HepG2 (cell line): ENCODE measurements around the gene ATXN7L2. TPM values are rescaled to one million over a fixed set of nuclear protein-coding genes. Genes with fewer than 3 reads are reported as not detected.

Source experiments
- CEBPZ ChIP-seq: IDR thresholded peaks from 2 replicates; pipeline ENCODE4 v1.6.1; 2012; ENCODE audit warnings: low read length, improper control_type of control experiment
- DMAP1 ChIP-seq: IDR thresholded peaks from 2 replicates; pipeline ENCODE4 v1.6.1; 2016
- HNRNPK ChIP-seq: fragments of 200-400 bp; formaldehyde crosslinking; IDR thresholded peaks from 2 replicates; pipeline ENCODE4 v1.6.1; 2018; ENCODE audit warnings: low read length, low read depth, moderate library complexity, mild to moderate bottlenecking; ENCODE audit not compliant: poor library complexity, severe bottlenecking
- MEIS1 ChIP-seq: sonication (generic); formaldehyde crosslinking; IDR thresholded peaks from 2 replicates; pipeline ENCODE4 v1.9.0; 2021; ENCODE audit warnings: mild to moderate bottlenecking, missing genetic modification reagents, moderate library complexity, borderline replicate concordance
- NPAS2 ChIP-seq: sonication (generic); formaldehyde crosslinking; IDR thresholded peaks from 2 replicates; pipeline ENCODE4 v1.8.0; 2022; ENCODE audit warnings: mild to moderate bottlenecking, missing genetic modification reagents, borderline replicate concordance
- PATZ1 ChIP-seq: sonication (generic); formaldehyde crosslinking; IDR thresholded peaks from 2 replicates; pipeline ENCODE4 v1.4.0; 2020; ENCODE audit warnings: missing genetic modification reagents
- U2AF2 ChIP-seq: fragments of 200-400 bp; formaldehyde crosslinking; IDR thresholded peaks from 2 replicates; pipeline ENCODE4 v1.6.1; 2017; ENCODE audit warnings: low read depth, mild to moderate bottlenecking, low read length
- XRCC5 ChIP-seq: fragments of 200-400 bp; formaldehyde crosslinking; optimal IDR thresholded peaks from 2 replicates; pipeline ENCODE3; 2017; ENCODE audit warnings: mild to moderate bottlenecking, low read length
- ZBTB2 ChIP-seq: sonication (generic); formaldehyde crosslinking; IDR thresholded peaks from 2 replicates; pipeline ENCODE4 v1.8.0; 2022; ENCODE audit warnings: low read depth, missing genetic modification reagents
- ZFX ChIP-seq: sonication (generic); formaldehyde crosslinking; IDR thresholded peaks from 2 replicates; pipeline ENCODE4 v1.4.0; 2020; ENCODE audit warnings: mild to moderate bottlenecking, low read depth, missing genetic modification reagents, moderate library complexity
- ZNF543 ChIP-seq: sonication (generic); formaldehyde crosslinking; IDR thresholded peaks from 2 replicates; pipeline ENCODE4 v1.4.0; 2020; ENCODE audit warnings: mild to moderate bottlenecking, missing genetic modification reagents
- ZNF574 ChIP-seq: sonication (generic); formaldehyde crosslinking; IDR thresholded peaks from 2 replicates; pipeline ENCODE4 v1.4.0; 2020; ENCODE audit warnings: missing genetic modification reagents
- ZNF607 ChIP-seq: sonication (generic); formaldehyde crosslinking; IDR thresholded peaks from 2 replicates; pipeline ENCODE4 v1.5.1; 2020; ENCODE audit warnings: missing genetic modification reagents, mild to moderate bottlenecking, borderline replicate concordance
- ZSCAN5A ChIP-seq: sonication (generic); formaldehyde crosslinking; IDR thresholded peaks from 2 replicates; pipeline ENCODE4 v1.8.0; 2022; ENCODE audit warnings: mild to moderate bottlenecking, missing genetic modification reagents, borderline replicate concordance
- polyA plus RNA-seq, 8 experiments: library from polyadenylated mRNA; depleted of rRNA in 3 of 8; stranded (reverse) in 7 of 8; unstranded in 1 of 8; fragments of >200 nt; fragmentation: Illumina TruSeq in 4 of 8; extraction: Trizol in 4 of 8; gene quantifications; 2 replicates each; pipeline versions ENCODE4 v1.2.1 to v1.2.3, GENCODE V29; 2011 to 2016; ENCODE audit warnings: low read depth in 4 of 8, missing spikeins in 1 of 8, mixed read lengths in 1 of 8; ENCODE audit not compliant: insufficient read depth in 1 of 8
- total RNA-seq, 5 experiments: library from RNA; depleted of rRNA; stranded (reverse); fragments of >200 nt; fragmentation: Illumina TruSeq; extraction: Trizol; gene quantifications; 2 replicates each; pipeline ENCODE4 v1.2.3, GENCODE V29; 2016; ENCODE audit warnings: low read depth in 1 of 5

Gene ATXN7L2
- total and polyA plus RNA-seq, 2 of the 13 experiments (the other 11 are each of a cell fraction or from before 2014, with no cell fraction given) = 2.7 to 2.8 TPM

- TF ChIP-seq ZBTB2 (CRISPR knock-in tag) (no peak), DMAP1 (CRISPR knock-in tag) (peak; percentile 67), ZNF607 (peak; percentile 25; the same call in 1 of the 2 replicates), PATZ1 (CRISPR knock-in tag) (peak; percentile 42; the same call in 1 of the 2 replicates), NPAS2 (CRISPR knock-in tag) (no peak), XRCC5 (peak; percentile 96), ZFX (peak; percentile 88), ZNF574 (peak; percentile 99), HNRNPK (peak; percentile 58), ZSCAN5A (no peak; the same call in 1 of the 2 replicates), CEBPZ (no peak), U2AF2 (no peak), MEIS1 (CRISPR knock-in tag) (peak; percentile 45; the same call in 1 of the 2 replicates), ZNF543 (CRISPR knock-in tag) (no peak; the same call in 1 of the 2 replicates)
Measured at GRCh38 chr1:109493805-109494539, 10.3 kb downstream of the ATXN7L2 start, which contains the start of gene CYB561D1 (continued).
